Stomach (tissue), 4 donors: Measurements from ENCODE around the gene LCP1.

Experiments used
- CTCF ChIP-seq, 7 experiments: fragments of 450-650 bp in 4 of 7; fragments of 200-600 bp in 3 of 7; sonication (generic) in 3 of 7; IDR thresholded peaks; one replicate each; pipeline ENCODE4 v1.5.1; 2016 to 2019; ENCODE audit warnings: antibody characterized with exemption in 7 of 7, control low read depth in 2 of 7, mild to moderate bottlenecking in 1 of 7
- EP300 ChIP-seq: sonication (generic); formaldehyde crosslinking; IDR thresholded peaks from one replicate; pipeline ENCODE4 v1.6.1; 2017; ENCODE audit warnings: antibody characterized with exemption
- POLR2A ChIP-seq, 4 donors: fragments of 450-650 bp; IDR thresholded peaks; one replicate each; pipeline ENCODE4 v1.6.1; 2016; ENCODE audit warnings: antibody characterized with exemption in 4 of 4, control low read depth in 2 of 4, mild to moderate bottlenecking in 1 of 4, moderate library complexity in 1 of 4
- POLR2AphosphoS5 ChIP-seq, 3 donors: sonication (generic); formaldehyde crosslinking; IDR thresholded peaks; one replicate each; pipeline ENCODE4 v1.6.1; 2016; ENCODE audit warnings: antibody characterized with exemption in 3 of 3

GRCh38 chr13:46207828-46208227, 25.9 kb upstream of the LCP1 start:
- no peak for TF ChIP-seq POLR2A (IDR thresholded peaks at IDR 0.05)
- no peak for TF ChIP-seq CTCF (IDR thresholded peaks at IDR 0.05)
- TF ChIP-seq EP300, result no peak
- TF ChIP-seq POLR2AphosphoS5 (IDR thresholded peaks at IDR 0.05), result no peak
